SK-N-SH (cell line): ENCODE measurements around the gene WRAP73.

Source experiments
- CHD2 ChIP-seq: fragments of 150-350 bp; IDR thresholded peaks from 2 replicates; pipeline ENCODE4 v1.6.1; 2018; ENCODE audit warnings: low read length; ENCODE audit not compliant: partially characterized antibody
- EP300 ChIP-seq, 2 experiments: IDR thresholded peaks; 2 replicates each; pipeline versions ENCODE4 v1.4.0 to v1.6.1; 2012; ENCODE audit warnings: borderline replicate concordance in 1 of 2, low read depth in 1 of 2, low read length in 1 of 2
- NRF1 ChIP-seq: IDR thresholded peaks from 2 replicates; pipeline ENCODE4 v1.6.1; 2012; ENCODE audit warnings: low read depth, mild to moderate bottlenecking, low read length
- PBX3 ChIP-seq: IDR thresholded peaks from 2 replicates; pipeline ENCODE4; 2012
- POLR2AphosphoS5 ChIP-seq: IDR thresholded peaks from 2 replicates; pipeline ENCODE4 v1.6.1; 2012; ENCODE audit warnings: low read depth, low read length
- TF ChIP-seq, protein P1 (sequence below): fragments of 200-600 bp; sonication (generic); IDR thresholded peaks from 2 replicates; pipeline ENCODE4 v1.6.1; 2017; ENCODE audit warnings: antibody characterized with exemption, mild to moderate bottlenecking, moderate library complexity

DNA sequence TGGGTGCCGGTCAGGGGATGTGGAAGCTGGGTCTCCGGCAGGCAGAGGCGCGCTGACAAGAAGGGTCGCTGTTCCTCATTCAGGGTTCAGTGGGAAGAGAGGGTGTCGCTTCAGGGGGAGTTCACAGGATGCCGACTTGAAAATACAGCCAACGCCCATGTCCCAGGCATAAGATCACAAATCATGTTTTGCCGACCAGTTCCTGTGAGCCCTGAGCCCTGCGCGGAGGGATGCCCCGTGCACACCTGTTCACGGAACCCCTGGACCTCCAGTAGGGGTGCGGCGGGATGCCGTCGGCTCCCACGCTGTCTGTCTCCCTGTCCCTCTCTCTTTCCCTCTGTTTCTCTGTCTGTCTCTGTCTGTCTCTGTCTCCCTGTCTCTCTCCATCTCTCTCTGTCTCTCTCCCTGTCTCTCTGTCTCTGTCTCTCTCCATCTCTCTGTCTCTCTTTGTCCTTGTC, 29.2 kb upstream of the WRAP73 start:
- TF ChIP-seq POLR2AphosphoS5, result no peak
- TF ChIP-seq, protein P1, sequence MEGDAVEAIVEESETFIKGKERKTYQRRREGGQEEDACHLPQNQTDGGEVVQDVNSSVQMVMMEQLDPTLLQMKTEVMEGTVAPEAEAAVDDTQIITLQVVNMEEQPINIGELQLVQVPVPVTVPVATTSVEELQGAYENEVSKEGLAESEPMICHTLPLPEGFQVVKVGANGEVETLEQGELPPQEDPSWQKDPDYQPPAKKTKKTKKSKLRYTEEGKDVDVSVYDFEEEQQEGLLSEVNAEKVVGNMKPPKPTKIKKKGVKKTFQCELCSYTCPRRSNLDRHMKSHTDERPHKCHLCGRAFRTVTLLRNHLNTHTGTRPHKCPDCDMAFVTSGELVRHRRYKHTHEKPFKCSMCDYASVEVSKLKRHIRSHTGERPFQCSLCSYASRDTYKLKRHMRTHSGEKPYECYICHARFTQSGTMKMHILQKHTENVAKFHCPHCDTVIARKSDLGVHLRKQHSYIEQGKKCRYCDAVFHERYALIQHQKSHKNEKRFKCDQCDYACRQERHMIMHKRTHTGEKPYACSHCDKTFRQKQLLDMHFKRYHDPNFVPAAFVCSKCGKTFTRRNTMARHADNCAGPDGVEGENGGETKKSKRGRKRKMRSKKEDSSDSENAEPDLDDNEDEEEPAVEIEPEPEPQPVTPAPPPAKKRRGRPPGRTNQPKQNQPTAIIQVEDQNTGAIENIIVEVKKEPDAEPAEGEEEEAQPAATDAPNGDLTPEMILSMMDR, result no peak
- TF ChIP-seq PBX3, result no peak
- TF ChIP-seq NRF1, result no peak
- no peak for TF ChIP-seq EP300 (IDR thresholded peaks at IDR 0.05; ENCODE audit: borderline replicate concordance in 1 of 2, low read depth in 1 of 2, low read length in 1 of 2)
- no peak for TF ChIP-seq CHD2
